NOMO-1 treated with dmso at 0.1 percent for 144 hours (cell line): Measurements from ENCODE around the gene IMPA2.

ENCODE experiments used
- DNase-seq: peaks from one replicate; lab custom pipeline; 2025; ENCODE audit not compliant: unreplicated experiment; lab: John Stamatoyannopoulos, UW

The IMPA2 gene

DNA sequence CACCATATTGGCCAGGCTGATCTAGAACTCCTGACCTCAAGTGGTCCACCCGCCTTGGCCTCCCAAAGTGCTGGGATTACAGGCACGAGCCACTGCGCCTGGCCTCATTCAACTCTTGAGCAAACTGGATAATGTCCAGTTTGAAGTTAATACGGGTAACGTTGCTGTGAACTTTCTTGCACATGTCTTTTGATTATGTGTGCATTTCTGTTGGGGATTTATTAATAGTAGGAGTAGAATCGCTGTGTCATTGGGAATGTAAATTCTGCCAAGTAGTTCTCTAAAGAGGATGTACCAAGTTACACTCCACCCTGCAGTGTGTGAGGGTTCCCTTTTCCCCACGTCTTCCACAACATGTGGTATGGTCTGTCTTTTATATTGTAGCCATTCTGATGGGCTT is 6.2 kb downstream of the IMPA2 start:
- peak; percentile 47 for DNase-seq

DNA sequence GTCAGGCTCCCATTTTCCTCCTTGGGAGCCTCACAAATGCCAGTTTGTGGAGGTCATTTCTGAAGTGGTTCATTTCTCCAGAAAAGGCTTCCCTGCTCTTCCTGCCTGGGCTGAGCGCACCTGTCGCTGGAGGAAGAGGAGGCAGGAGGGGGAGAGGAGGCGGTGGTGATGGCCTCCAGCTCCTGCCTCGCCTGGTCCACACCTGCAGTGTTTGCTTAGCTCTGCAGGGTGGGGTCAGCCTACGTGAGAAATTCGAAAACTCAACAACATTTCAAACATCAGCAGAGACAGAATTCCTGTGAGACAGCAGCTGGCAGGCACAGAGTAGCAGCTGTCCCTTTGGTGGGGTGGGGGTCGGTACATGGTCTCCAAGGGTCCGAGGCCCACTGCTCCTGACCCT is 7.9 kb downstream of the IMPA2 start:
- DNase-seq: no peak

DNA sequence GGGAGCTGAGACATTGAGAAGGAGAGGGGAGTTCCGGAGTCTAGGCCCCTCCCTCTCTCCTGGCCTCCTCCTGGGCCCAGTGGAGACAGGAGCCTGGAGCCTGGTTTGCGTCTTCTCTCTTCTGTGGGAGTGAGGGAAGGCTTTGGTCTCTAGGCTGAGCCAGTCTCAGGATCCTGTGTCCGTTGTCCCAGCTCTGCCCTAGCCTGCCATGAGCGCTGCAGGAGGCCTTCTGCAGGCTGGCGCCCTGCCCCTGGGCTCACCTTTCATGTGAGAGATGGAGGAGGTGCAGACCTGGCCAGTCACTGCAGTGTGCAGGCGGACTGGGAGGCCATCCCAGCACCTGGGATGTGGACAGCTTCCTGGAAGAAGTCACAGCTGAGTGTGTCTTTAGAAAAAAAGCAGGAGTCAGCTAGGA is 8.7 kb downstream of the IMPA2 start:
- DNase-seq: no peak

DNA sequence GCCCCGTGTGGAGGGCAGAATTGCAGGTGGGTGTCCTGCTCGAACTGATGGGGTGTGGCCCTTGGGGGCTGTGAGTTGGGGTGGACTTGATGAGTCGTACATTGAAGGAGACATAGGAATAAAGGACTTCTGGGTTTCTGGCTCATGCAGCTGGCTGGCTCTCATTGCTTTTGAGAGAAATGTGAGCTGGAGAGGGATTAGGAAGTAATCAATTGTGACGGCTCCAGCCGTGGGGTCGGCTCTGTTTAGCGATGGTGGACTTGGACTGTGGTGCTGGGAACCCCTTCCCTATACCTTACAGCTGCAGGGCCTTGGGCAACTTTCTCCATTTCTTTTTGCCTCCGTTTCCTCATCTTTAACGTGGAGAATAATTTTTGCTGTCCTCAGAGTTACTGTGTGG is 9.2 kb downstream of the IMPA2 start:
- no peak for DNase-seq

DNA sequence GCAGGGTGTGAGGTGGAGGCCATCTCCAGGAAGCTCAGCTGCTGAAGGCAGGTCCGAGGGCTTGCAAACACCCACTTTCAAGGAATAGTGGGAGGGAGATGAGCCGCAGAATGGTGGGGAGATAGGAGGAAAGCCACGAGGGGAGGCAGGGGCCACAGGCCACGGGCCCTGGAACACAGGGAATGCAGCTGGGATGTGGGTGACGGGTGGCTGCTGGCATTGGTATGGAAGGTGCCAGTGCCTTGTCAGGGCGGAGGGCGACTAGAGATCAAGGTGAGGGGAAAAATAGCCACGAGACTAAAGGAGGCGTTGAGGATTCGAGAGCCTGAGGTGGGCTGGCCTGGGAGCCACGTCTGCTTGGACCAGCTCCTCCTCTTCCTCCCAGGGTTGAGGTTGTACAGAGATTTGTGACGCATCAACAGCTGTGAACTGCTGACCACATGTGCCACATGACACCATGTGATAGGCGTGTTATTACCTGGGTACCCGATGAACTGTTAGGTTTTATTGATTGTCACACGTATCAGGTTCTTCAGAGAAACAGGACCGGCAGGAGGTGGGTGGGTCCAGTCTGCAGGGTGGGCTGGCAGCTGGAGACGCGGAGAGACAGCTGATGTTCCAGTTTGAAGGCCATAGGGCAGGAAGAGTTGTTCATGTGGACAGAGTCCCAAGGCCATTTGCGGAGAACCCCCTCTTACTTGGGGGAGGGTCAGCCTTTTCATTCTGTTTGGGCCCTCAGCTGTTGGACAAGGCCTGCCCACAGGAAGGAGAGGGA is 9.9 kb downstream of the IMPA2 start:
- DNase-seq: no peak

DNA sequence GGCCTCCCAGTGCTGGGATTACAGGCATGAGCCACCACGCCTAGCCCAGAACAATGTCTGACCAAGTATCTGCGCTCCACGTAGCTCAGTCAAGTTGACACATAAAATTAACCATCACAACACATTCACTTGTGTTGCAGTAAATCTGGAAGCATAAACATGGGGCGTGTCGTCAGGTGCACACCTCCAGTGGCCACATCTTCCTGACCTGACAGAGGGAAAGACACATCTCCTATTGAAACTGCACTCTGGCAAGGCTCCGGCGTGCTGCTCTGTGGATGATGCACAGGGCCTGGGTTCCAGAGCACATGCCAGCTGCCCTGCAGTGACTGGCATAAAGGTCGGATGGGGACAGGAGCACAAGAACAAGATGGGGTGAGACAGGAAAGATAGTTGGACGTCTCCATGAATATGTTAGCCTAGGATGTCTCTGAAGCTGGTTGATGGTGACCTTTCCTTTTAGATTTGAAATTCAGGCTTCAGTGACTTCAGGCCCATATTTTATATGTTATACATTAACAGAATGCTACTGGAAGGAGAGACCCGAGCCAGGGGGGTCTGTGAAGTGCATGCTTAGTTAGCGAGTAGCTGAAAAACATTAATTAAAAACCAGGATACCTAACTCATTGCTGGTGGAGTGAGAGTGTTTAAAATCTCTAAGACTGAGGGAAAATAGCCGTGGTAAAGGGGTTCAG is 10.9 kb downstream of the IMPA2 start:
- DNase-seq: no peak

DNA sequence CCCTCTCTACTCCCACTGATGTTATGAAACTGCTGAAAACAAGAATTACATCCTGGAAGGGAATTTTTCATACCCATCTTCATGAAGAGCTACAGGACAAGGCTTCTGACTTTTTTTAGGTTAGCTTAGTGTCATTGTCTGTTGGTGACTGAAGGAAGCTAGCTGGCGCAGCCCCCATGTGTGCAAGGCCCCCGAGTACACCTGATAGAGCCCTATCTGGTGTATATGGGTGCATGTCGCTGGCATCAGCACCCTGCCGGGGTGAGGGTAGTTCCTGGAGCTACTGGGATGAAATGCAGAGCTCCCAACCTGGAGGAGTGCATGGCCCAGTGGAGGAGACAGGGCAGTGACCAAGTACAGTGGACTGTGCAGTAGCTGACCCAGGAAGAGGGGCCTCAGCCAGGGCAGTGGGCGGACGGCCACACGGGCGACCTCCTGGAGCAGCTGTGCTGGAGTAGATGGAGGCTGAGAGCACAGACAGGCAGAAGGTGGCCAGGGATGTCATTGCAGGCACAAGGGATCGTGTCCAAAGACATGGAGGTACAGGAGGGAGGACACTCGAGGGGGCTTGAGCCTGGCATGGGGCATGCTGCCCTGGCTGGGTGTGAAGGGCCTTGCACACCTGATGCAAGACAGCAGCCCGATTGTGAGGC is 12.1 kb downstream of the IMPA2 start:
- no peak for DNase-seq

DNA sequence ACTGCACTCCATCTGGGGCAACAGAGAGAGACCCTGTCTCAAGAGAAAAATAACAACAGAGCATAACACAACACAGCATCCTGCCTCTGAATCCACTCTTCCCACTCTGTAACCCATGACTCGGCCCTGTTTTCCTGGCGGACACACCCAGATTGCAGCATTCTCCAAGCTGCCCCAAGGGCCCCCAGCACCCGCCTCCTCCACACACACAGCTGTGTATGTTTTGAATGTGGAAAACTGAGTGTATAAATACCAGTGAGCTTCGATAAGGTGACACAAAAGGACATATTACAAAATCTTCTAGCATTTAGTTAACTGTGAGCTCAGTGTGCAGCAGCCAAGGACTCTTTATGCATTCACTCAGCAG is 13.0 kb downstream of the IMPA2 start:
- DNase-seq: no peak

DNA sequence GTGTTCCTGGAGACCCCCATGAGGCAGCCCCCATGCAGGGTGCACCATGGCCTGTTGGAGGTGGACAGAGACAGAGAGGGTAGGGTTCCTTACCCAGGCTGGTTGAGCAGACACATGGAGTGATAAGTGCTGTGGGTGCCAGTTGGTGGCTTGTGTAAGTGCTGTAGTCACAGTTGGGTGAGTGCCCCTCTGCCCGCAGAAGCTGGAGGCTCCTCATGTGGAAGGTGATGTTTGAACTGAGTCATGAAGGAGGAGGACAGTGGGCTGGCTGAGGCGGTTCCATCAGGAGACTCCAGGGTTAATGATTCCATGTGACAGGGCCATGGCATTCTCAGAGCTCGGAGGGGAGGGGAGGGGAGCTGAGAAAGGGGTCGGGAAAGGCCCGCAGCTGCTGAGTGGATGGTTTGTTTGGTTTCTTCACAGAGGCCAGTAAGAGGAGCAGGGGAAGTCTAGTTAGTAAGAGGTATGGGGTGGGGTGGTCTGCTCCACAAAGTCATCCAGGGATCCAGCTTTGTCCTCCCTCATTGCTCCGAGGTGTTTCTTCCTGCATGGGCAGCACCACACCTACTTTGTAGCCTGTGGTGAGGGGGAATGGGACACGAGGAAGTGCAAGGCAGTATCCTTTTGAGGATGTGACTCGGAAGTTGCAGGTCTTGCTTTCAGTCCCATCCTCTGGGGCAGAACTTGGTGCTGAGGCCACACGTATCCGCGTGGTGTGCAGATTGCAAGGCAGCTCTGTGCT is 13.6 kb downstream of the IMPA2 start:
- no peak for DNase-seq

DNA sequence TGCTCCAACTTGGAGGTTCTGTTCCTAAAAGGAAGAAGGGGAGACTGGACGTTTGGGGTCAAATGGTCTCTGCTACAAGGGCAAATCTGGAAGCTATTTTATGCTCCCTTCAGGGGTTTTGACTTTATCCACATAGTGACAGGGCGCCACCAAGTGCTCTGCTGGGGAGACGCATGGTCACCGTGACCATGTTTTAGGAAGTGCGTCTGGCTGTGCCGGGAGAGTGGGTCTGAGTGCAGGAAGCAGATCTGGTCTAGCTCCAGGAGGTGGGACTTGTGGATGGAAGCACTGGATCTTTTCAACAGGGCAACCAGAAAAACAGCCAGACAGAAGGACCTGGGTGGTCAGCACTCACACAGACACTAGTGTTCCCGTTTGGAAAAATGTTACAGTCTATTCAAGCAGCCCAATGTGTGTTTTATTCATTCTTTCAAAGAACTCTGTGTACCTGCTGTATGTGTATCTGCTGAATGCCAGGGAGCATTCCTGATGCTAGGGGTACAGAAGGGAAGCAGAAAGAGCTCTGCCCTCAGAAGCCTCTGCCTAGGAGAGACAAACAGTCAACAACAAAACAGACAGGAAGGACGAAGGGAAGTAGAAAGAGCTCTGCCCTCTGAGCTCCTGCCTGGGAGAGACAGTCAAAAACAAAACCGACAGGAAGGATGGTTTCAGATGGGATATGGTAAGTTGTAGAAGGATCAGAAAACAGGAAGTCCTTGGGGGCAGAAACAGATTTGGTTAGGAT is 14.3 kb downstream of the IMPA2 start:
- DNase-seq: peak; percentile 50

DNA sequence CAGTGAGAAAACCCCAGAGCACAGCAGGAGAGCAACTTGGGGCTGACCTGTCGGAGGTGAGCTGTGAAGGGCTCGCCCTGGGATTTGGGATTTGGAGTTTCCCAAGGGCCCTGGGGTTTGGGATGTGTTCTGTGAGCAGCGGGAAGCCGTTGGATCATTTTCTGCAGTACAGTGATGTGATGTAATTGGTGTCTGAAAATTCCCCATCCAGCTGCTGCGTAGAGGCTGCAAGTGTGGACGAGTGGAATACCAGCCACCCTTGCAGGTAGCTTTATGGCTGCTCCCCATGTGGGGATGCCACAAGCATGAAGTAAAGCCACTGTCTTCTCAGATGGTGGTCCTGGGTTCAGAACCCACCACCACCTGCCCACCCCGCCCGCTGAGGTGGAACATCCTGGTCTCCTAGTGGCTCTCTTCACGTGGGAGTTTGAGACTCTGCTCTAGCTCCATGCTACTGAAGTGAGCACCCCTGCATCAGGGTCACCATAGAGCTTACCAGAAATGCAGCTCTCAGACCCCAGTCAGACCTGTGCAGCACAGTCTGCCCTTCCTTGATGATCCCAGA is 15.0 kb downstream of the IMPA2 start:
- no peak for DNase-seq

DNA sequence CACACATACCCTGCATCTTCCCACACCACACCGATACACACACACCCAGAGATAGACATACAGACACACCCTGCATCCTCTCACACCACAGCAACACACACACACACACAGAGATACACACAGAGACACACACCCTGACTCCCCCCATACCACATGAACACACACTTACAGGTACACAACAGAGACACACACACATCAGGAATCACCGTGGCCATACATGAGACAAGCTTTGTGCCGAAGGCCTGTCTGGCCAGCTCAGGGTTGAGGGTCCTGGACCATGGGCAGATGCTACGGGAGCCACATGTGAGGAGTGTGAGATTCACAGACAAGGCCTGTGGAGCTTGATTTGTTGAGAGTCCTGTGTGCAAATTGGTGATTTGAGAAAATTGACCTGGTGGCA is 15.6 kb downstream of the IMPA2 start:
- no peak for DNase-seq

DNA sequence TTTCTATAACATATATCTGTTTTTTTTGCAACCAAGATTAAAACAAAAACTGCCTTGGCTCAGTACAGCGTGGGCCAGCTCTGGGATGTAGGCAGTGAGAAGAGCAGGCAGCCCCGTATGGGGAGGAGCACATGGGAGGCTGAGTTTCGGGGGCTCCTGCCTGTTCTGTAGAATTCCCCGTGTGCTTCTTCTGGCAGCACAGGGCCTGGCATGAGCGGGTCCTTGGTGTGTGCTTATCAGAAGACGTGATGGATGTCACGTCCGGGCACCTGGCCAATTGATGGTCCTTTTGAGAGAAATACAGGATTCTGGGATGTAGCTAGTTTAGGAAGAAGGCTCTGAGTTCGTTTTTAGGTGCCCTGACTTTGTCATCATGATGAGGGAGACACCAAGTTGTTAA is 16.2 kb downstream of the IMPA2 start:
- DNase-seq: no peak

DNA sequence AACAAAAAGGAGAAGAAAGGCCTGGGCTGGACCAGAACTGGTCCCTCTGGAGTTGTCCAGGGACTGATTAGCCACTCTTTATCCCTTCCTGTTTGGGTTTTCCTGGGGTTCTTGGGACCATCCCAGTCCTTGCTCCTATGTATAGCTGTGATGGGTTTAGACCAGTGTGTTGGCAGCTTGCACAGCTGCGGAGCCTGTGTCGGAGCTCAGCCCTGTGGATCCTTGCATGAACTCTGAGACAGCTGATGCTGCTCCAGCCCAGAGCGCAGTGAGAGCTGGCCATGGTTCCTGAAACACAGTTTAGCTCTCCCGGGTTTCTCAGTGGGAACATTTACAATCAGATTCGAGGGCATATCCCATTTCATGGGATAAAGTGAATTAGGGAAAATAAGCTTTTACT is 16.9 kb downstream of the IMPA2 start:
- no peak for DNase-seq

DNA sequence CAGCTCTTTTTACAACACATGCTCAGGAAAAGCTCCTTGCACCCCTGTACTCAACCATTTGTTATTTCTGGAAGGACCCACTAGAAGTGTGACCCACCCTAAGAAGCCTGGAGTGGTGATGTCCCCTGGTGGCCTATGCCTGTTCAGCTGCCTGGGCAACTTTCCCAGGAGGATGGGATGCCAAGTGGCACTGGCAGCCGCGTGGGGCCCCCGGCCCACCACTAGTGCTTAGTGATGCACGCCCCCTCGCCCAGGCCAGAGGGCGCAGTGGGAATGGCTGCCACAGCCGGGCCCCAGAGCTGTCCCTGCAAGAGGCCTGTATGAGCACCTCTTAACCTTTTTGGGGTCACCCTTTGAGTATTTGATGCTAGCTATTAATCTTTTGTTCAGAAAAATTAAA is 18.1 kb downstream of the IMPA2 start:
- no peak for DNase-seq

DNA sequence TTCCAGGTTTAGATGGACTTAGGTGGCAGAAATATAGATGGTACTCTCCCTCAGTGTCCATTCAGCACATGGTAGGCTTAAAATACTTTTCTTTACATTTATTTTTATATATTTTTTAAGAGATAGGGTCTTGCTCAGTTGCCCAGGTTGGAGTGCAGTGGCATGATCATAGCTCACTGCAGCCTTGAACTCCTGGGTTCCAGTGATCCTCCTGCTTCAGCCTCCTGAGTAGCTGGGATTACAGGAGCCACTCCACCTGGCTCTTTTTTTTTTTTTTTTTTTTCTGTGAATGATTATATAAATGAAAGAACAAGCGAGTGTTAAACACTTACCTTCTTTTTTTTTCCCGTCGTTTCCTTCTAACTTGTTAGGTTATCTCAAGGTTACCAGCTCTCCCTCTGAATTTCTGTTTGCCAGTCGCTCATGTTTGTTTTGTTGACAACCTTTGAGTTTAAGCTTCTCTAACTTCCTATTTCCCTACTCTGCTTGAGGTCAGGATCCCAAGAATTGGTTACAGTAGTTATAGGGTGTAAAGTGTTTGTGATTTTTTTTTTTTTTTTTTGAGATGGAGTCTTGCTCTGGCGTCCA is 18.9 kb downstream of the IMPA2 start:
- DNase-seq: no peak

DNA sequence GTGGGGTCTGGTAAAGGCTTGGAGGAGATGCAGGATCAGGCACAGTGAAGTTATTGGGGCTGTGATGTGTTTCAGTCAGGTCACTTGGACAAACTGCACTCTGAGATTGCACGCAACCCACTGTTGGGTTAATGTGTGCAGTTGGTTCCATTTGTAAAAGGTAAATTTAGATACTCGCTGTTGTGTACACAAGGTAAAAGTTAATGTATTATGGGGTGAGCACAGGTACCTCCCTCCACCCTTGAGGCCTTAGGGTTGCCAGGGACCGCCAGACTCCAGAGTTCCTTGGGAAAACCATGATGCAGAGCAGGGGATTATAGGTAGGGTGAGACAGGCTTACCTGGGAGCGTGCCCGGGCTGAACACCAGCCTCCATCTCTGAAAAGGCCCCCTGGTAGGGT is 20.1 kb downstream of the IMPA2 start:
- no peak for DNase-seq

DNA sequence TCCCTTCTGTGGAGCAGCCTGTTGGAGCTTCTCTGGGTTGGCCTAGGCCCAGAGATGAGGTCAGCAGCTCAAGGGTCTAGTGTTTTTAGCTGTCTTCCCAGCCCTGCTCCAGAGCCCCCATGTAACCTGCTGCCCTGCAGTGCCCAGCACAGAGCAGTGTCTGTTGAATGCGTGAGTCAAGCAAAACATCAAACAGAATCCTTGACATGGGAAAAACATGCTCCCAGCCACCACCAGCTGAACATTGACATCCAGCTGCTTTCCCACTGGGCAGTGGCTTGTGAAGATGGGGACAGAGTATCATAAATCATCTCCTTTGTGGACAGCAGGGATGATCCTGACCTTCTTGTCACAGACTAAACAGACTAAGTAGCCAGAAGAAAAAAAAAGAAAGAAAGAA is 22.6 kb downstream of the IMPA2 start:
- no peak for DNase-seq

DNA sequence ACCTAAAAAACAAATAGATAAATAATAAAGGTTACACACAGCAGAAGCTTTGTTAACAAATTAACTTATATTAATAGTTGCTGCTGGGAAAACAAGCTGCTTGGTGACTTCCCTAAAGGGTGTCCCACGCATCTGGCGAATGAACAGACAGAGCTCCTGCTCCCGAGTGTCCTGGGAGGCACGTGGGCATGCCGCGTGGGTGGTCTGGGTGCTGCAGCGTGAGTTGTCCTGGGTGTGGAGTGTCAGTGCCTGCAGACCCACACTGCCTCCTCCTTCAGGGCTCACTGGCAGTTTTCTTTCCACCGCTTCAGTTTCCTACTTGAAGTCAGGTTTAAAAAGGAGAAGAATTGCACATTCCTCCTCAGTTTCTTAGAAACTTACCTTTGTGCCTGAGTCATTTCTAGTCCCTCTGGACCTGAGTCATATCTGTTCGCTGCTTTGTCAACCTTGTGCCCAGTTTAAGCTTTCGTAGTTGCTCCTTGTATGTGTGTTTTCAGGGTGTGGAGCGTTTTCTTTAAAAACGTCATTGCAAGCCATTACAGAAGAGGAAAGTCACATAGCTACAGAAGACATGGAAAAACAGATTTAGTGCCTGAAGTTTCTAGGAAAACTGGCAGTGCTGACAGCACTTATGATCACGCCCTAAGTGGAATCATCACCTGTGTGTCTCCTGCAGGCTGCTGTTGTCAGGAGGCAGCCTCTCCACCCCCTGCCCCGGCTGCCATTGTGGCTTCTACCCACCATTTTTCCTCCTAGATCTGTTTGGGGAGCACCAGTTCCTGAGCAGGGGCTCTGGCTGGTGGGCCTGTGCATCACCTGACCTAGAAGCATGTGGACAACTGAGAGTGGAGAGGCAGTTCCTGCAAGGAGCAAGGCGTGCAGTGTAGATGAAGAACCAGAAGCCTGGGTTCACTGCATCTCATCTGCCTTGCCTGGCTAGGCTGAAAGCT is 24.5 kb downstream of the IMPA2 start:
- DNase-seq: no peak
